HG02571 (cell line): ENCODE data around the gene TDP2.
"Not testable (repeated sequence)": the region's sequence is repeated elsewhere in the genome, so short reads cannot be mapped to it uniquely, and the experiment has no call there.

Experiments used
- ATAC-seq: cut with Tn5 transposase; IDR thresholded peaks from one replicate; pipeline ENCODE4 v1.9.1; 2021; ENCODE audit warnings: mild to moderate bottlenecking, moderate library complexity; ENCODE audit not compliant: unreplicated experiment

The TDP2 gene

DNA sequence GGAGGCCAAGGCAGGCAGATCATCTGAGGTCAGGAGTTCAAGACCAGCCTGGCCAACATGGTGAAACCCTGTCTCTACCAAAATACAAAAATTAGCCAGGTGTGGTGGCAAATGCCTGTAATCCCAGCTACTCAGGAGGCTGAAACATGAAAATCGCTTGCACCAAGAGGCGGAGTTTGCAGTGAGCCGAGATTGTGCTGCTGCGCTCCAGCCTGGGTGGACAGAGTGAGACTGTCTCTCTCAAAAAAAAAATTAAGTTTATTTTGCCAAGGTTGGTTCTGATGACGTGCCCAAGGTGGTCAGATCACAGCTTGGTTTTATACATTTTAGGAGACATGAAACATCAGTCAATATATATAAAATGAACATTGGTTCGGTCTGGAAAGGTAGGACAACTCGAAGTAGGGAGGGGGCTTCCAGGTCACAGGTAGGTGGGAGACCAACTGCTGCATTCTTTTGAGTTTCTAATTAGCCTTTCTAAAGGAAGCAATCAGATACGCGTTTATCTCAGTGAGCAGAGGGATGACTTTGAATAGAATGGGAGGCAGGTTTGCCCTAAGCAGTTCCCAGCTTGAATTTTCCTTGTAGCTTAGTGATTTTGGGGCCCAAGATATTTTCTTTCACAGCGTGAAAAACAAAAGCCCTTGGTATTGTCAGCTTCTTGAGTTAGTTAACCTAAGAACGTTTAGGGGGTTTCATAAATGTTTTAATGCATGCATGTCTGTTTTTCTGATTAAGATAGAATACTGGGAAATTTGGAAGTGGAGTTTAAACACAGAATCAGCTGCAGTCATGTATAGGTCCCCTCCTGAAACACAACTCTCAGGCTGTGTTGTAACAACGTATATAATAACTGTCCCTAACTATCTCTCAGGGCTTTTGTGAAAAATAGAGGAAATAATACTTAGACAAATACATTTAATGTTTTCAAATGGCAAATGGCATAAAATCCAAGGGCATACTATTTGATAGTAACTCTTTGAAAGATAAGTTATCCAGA is 16.9 kb upstream of the TDP2 start:
- ATAC-seq: no peak

- ATAC-seq: no peak
These were observed 13.9 kb upstream of the TDP2 start for GRCh38 chr6:24680582-24680981.

- not testable (repeated sequence) for ATAC-seq
These were observed 12.2 kb upstream of the TDP2 start for GRCh38 chr6:24678792-24679352.

DNA sequence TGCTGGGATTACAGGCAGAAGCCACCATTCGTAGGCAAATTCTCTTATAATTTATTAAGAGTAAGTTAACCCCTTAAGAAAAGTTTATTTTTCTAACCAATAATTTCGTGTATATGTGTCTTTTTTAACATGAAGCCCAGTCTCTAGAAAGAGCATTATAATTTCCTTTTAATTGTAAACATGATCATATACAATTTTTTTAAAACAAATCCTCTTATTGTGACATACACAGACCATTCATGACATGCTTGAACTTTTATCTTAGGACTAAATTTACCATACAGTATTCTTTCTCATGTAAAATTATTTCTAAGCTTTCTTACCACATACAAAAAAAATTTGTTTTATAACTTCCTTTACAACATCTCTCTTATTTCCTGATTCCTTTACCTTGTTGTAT is 6.9 kb upstream of the TDP2 start:
- ATAC-seq: no peak

GRCh38 chr6:24672620-24673182 is 6.0 kb upstream of the TDP2 start:
- no peak for ATAC-seq

- not testable (repeated sequence) for ATAC-seq
These were observed 4.4 kb upstream of the TDP2 start for GRCh38 chr6:24671077-24671476.

GRCh38 chr6:24670492-24670891 is 3.8 kb upstream of the TDP2 start:
- not testable (repeated sequence) for ATAC-seq

GRCh38 chr6:24668997-24669361 is 2.3 kb upstream of the TDP2 start:
- no peak for ATAC-seq

- not testable (repeated sequence) for ATAC-seq
These were observed 1.6 kb upstream of the TDP2 start for GRCh38 chr6:24668066-24668996.

GRCh38 chr6:24667378-24667803 is 692 bp upstream of the TDP2 start:
- ATAC-seq: no peak

DNA sequence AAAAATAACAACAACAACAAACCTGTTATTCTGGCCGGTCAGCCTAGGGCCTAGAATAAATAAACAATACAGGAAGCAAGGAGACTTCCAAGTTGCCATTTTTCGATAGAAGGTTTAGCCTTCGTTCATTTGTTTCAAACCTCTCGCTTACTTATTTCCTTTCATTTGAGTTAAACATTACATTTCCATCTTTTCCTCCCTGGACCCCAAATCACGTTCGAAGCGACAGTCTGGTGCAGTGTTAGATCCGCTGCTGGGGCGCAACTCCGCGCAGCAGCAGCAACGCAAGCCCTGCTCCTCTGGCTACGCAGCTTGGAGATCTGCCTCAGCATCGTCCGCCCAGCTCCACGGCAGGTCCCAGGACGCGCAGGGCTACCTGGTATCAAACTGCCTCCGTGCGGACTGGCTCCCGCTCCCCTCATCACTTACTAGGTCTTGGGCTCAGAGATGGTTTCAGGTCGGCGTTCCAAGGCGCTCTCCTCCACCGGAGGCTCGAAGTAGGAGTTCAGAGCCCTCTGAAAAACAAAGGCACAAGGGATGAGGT is 530 bp downstream of the TDP2 start:
- ATAC-seq: peak; percentile 34

GRCh38 chr6:24664046-24664987 is 2.4 kb downstream of the TDP2 start:
- no peak for ATAC-seq

- ATAC-seq: no peak
These were observed 3.5 kb downstream of the TDP2 start for GRCh38 chr6:24663189-24663588.

DNA sequence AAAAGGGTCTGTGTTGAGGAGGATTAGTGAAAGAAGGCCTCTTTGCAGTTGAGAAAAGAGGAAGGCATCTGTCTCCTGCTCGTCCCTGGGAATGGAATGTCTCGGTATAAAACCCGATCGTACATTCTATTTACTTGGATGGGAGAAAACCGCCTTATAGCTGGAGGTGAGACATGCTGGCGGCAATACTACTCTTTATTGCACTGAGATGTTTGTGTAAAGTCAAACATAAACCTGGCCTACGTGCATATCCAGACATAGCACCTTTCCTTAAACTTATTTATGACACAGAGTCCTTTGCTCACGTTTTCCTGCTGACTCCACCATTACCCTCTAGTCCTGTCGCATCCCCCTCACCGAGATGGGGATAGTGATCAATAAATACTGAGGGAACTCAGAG is 4.5 kb downstream of the TDP2 start:
- ATAC-seq: no peak

GRCh38 chr6:24661759-24662158 is 4.9 kb downstream of the TDP2 start:
- not testable (repeated sequence) for ATAC-seq

- ATAC-seq: no peak
These were observed 6.6 kb downstream of the TDP2 start for GRCh38 chr6:24660105-24660504.

DNA sequence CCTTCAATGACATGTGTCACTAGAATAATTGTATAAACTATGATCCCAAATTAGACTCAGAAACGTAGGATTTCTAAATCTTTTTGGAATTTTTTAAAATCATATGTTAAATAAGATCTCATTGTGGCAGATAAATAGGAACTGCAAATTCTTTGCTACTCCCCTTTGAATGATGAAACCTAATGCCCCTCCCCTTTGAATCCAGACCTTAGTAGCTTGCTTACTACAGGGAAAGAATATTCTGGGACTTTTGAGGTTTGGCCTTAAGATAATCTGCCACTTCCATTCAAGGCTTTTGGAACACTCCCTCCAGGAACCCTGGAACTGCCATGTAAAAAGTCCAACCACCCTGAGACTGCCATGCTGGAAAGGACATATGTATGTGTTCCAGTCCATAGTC is 7.1 kb downstream of the TDP2 start:
- ATAC-seq: no peak

DNA sequence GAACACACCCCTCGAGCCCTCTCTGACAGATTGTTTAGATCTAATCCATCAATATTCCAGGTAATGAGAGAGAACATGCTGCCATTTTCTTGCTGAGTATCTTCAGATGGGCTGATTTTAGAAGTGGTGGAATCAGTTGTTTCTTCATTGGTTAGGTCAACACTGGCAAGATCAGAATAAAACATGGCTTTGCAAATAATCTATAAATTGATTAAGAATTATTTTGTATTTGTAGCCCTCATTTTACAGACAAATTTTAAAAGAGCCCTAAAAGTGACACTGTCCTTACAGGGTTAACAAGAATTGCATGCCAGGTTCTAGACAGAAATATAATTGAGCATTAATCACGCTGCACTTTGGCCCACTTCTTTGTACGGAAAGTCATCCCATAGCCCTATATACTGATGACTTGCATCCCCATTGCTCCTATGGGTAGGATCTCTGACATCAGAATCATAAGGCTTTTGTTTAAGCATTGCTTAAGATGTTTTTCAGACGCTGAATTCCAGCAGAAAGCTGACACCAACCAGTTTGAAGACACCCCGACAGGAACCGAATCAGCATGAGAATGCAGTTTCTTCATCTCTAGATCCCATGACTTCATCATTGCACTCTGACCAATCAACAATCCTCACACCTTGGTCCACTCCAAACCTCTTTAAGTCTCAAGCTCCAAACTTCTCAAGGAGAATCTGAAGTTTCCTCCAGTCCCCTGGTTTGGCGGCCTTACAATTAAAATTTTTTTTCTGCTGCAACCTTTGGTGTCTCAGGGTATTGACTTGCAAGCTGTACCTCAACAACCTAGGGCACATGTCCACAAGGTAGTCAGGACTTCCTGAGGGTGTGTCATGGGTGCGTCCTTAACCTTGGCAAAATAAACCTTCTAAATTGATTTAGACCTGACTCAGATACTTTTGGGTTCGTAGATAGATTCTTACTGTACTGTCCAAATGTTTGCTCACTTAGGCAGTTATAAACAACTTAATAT is 7.8 kb downstream of the TDP2 start:
- ATAC-seq: no peak
